ENCODE data around the gene PTPN1.

The PTPN1 gene

DNA sequence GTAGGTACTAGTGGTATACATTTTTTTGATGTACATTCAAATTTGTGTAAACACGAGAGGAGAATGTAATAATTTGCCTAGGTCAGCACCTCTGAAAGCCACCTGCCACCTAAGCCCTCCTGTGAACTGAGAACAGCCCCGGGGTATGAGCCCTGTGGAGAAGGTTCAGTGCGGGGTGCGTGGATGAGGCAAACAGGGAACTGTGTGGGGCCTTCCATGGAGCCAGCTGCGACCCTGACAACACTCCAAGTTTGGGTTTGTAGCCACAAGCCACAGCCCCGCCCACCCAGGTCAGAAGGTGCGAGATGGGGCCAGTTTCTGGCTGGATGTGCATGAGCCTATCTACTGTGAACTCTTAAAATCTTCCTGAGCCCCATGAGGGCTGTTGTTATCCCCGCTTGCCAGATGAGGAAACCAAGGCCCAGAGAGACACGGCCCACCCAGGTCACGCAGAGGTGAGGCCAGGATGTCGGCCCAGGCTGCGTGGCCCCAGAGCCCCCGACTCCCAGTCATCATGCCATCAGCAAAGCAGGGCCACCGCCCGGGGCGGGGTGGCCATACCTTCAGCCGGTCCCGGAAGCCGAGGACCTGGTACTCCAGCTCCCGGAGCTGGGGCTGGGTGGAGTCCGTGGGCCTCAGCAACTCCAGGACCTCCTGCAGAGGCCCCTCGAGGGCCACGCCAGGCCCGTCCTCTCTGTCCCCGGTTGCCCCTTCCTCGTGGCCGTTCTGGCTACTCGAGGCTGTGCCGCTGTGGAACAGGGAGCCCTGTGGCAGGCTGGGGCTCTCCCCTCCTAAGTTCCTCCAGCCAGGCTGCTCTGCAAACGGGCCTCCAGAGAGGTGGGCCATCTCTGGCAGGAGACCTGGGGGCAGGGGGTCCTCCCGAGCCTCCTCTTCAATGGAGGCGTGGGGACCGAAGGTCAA, 91.6 kb downstream of the PTPN1 start:
- TF ChIP-seq POLR2AphosphoS5 (IDR thresholded peaks at IDR 0.05; ENCODE audit: low read depth, low read length) (no peak), TAF1 (IDR thresholded peaks at IDR 0.05; ENCODE audit: borderline replicate concordance, insufficient read depth, low read length) (no peak), SIN3A (IDR thresholded peaks at IDR 0.05; ENCODE audit: borderline replicate concordance, insufficient read depth, low read length) (no peak), FOXP2 (optimal IDR thresholded peaks at IDR 0.05; ENCODE audit: borderline replicate concordance, extremely low read depth, extremely low read length, insufficient read depth) (no peak)
- TF ChIP-seq, protein P1, sequence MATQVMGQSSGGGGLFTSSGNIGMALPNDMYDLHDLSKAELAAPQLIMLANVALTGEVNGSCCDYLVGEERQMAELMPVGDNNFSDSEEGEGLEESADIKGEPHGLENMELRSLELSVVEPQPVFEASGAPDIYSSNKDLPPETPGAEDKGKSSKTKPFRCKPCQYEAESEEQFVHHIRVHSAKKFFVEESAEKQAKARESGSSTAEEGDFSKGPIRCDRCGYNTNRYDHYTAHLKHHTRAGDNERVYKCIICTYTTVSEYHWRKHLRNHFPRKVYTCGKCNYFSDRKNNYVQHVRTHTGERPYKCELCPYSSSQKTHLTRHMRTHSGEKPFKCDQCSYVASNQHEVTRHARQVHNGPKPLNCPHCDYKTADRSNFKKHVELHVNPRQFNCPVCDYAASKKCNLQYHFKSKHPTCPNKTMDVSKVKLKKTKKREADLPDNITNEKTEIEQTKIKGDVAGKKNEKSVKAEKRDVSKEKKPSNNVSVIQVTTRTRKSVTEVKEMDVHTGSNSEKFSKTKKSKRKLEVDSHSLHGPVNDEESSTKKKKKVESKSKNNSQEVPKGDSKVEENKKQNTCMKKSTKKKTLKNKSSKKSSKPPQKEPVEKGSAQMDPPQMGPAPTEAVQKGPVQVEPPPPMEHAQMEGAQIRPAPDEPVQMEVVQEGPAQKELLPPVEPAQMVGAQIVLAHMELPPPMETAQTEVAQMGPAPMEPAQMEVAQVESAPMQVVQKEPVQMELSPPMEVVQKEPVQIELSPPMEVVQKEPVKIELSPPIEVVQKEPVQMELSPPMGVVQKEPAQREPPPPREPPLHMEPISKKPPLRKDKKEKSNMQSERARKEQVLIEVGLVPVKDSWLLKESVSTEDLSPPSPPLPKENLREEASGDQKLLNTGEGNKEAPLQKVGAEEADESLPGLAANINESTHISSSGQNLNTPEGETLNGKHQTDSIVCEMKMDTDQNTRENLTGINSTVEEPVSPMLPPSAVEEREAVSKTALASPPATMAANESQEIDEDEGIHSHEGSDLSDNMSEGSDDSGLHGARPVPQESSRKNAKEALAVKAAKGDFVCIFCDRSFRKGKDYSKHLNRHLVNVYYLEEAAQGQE (IDR thresholded peaks at IDR 0.05; ENCODE audit: insufficient read depth in 1 of 2, low read depth in 2 of 2, low read length in 2 of 2) = no peak

DNA sequence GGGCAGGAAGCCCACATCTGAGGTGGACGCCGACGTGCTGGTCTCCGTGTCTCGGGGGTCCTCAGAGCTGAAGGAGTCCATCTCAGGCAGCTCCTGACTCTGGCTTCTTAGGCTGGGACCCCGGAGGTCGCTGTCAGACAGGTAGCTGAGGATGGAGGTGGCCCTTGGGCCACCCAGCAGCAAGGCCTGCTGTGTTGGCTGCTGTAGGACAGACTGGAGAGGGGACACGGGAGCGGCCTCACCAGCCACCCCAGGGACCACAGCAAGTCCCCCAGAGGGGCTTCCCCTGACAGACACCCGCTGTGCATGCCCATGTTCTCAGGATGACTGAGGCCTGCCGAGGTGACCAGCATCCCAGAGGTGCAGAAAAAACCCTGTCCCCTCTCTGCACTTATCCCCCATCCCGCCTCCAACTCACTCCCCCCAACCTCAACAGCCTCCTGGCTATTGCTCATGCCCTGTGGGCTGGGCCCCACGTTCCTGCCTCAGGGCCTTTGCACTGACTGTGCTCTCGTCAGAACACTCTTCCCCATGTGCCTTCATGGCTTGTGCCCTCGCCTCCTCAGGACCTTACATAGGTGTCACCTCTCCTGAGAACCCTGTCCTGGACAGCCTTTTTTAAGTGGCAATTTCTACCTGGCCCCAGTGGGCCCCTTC, 92.4 kb downstream of the PTPN1 start:
- TF ChIP-seq, protein P1 (IDR thresholded peaks at IDR 0.05; ENCODE audit: insufficient read depth in 1 of 2, low read depth in 2 of 2, low read length in 2 of 2) = no peak
- TF ChIP-seq POLR2AphosphoS5 (IDR thresholded peaks at IDR 0.05; ENCODE audit: low read depth, low read length) (no peak), TAF1 (IDR thresholded peaks at IDR 0.05; ENCODE audit: borderline replicate concordance, insufficient read depth, low read length) (no peak), FOXP2 (optimal IDR thresholded peaks at IDR 0.05; ENCODE audit: borderline replicate concordance, extremely low read depth, extremely low read length, insufficient read depth) (no peak), SIN3A (IDR thresholded peaks at IDR 0.05; ENCODE audit: borderline replicate concordance, insufficient read depth, low read length) (no peak)

DNA sequence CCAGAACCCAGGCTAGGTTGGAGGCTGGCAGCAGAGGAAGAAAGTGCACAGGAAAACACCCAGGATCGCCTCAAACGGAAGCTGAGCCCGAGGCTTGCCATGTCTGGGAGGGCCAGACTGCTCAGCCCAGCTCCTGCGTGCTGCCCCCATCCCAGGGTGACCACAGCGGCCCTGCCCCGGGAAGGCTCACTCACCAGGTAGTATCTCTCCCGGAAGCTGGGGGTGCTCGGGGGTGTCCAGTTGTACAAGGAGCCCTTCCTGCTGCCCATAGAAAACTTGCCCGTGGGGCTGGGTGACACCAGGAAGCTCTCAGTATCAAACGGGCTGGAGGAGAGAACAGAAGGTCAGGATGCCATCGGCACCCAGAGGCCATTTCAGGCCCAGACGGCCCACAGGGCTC, 94.3 kb downstream of the PTPN1 start:
- TF ChIP-seq, protein P1 (IDR thresholded peaks at IDR 0.05; ENCODE audit: insufficient read depth in 1 of 2, low read depth in 2 of 2, low read length in 2 of 2) = no peak
- TF ChIP-seq POLR2AphosphoS5 (IDR thresholded peaks at IDR 0.05; ENCODE audit: low read depth, low read length) (no peak), FOXP2 (optimal IDR thresholded peaks at IDR 0.05; ENCODE audit: borderline replicate concordance, extremely low read depth, extremely low read length, insufficient read depth) (no peak), TAF1 (IDR thresholded peaks at IDR 0.05; ENCODE audit: borderline replicate concordance, insufficient read depth, low read length) (no peak), SIN3A (IDR thresholded peaks at IDR 0.05; ENCODE audit: borderline replicate concordance, insufficient read depth, low read length) (no peak)

DNA sequence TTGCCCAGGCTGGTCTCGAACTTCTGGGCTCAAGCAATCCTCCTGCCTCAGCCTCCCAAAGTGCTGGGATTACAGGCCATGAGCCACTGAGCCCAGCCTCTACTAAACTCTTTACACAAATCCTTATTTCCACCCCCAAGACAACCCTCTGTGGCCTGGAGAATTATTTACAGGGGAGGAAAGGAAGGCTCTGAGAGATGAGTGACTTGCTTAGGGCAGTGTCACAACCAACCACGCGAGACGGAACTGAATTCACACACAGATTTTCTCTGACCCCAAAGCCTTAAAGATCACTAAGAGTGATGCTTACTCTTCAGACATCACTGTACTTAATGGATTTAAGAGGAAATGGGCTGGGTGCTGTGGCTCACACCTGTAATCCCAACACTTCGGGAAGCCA, 95.0 kb downstream of the PTPN1 start:
- no peak for TF ChIP-seq SIN3A (IDR thresholded peaks at IDR 0.05; ENCODE audit: borderline replicate concordance, insufficient read depth, low read length)
- TF ChIP-seq POLR2AphosphoS5 (IDR thresholded peaks at IDR 0.05; ENCODE audit: low read depth, low read length) = no peak
- TF ChIP-seq TAF1 (IDR thresholded peaks at IDR 0.05; ENCODE audit: borderline replicate concordance, insufficient read depth, low read length) = no peak
- TF ChIP-seq, protein P1 (IDR thresholded peaks at IDR 0.05; ENCODE audit: insufficient read depth in 1 of 2, low read depth in 2 of 2, low read length in 2 of 2) = no peak
- no peak for TF ChIP-seq FOXP2 (optimal IDR thresholded peaks at IDR 0.05; ENCODE audit: borderline replicate concordance, extremely low read depth, extremely low read length, insufficient read depth)
